ENCODE data around the gene PCNT.
A peak's percentile ranks its signal among the peaks of the same experiment; 100 is the strongest.

Gene PCNT

GRCh38 chr21:46323710-46324389 lies at the start of gene PCNT, which contains the start of gene C21orf58:
Gene PCNT, plus strand, starts transcription at chr21:46324156. Its CDS starts 73 bp downstream, at chr21:46324229.
Gene C21orf58, minus strand, starts transcription at chr21:46323870. Its CDS starts 1,132 bp downstream, at chr21:46322738.
- DNase-seq, result peak; percentile 89 to 99

- no peak for DNase-seq
Measured at GRCh38 chr21:46274797-46275390, 49.1 kb upstream of the PCNT start.

GRCh38 chr21:46284077-46284644 lies 39.8 kb upstream of the PCNT start:
- no peak for DNase-seq

DNA sequence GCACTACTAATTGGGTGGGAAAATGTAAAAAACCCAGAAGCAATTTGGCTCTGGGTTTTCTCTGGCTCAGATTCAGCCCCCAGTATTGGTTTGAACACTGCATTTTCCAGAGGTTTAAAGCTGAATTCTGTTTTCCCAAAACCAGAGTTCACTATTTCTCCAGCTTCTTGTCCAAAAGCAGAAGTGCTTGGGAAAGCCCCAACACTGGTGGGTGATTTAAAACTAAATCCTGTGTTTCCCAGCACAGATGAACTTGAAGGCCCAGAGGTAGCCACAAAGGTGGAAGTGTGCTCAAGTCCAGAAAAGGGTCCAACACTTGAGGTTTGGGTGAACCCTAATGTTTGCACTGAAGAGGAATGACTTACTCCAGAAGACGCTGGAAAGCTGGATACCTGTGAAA lies 39.2 kb upstream of the PCNT start:
- DNase-seq, result no peak

- DNase-seq, result no peak
Measured at GRCh38 chr21:46285206-46285661, 38.7 kb upstream of the PCNT start, which contains the start of gene MCM3AP. Gene MCM3AP, minus strand, starts transcription at chr21:46285611. Its CDS starts 325 bp downstream, at chr21:46285286.

DNA sequence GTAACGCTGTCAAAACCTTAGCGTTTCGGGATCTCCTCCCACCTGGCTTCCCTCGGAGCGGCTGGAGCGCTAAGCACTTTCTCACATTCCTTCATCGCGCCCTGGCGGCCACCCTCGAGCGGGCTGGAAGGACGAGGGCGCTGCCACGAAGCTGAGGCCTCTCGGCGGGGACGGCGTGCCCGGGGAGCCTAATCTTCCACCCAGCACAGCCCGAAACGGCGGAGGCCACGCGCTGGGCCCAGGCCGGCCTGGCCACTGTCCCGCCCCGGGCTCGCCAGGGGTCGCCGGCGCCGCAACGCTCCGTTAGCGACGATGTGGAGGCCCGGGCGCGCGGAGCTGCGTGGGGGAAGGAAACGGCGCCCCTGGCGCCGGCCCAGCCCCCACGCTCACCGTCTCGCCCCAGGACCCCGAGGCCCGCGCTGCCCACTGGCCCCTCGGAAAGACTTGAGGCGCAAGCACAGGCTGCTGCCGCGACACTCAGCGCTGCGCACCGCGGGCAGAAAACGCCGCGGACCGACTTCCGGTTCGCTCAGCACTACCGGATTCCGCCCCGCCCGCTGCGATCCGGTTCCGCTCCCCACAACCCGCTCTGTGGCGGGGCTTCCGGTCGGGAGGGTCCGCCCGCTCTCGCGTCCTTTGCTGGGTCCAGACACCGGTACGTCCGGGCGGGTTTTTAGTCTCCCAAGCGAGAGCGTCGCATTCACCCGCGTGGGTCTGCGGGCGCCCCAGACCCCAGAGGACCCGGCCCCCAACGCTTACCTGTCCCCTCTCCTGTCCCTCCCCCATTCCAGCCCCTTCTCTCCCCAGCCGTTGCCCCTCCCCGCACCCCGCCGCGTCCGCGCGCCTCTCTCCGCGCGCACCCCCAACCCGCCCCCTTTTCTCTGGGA lies 38.0 kb upstream of the PCNT start, which contains the start of gene YBEY:
YBEY (plus strand) TSS at position 582 of the 887 bp plus-strand sequence. CDS start 572 bp downstream, outside the sequence.
- peak; percentile 80 to 94 for DNase-seq

- DNase-seq, result no peak
Measured at GRCh38 chr21:46286648-46287002, 37.3 kb upstream of the PCNT start.

DNA sequence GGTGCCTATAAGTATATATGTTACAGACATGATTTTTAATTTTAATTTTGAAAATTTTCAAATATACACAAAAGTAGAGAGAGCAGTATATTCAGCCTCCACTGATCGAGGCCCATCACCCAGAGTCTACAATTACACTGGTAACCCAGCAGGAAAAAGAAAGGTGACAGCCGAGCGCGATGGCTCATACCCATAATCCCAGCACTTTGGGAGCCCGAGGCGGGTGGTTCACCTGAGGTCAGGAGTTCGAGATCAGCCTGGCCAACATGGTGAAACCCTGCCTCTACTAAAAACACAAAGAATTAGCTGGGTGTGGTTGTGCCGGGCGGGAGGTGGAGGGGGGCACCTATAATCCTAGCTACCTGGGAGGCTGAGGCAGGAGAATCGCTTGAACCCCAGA lies 36.4 kb upstream of the PCNT start:
- DNase-seq, result no peak

DNA sequence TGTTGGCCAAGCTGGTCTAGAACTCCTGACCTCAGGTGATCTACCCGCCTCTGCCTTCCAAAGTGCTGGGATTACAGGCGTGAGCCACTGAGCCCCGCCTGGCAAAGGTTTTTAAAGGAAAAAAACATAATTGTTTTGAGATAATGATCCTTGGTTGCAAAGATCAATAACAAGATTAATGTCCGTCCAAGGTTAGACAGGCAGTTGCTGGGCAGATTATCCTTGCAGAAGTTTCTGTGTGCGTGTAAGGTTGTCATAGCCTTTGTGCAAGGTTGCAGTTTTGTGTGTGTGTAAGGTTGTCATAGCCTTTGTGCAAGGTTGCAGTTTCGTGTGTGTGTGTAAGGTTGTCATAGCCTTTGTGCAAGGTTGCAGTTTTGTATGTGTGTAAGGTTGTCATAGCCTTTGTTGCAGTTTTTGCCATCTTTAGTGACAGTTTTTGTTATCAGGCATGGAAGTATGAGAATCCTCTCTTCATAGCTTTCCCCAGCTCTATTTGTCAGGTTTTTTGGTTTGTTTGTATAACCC lies 34.2 kb upstream of the PCNT start:
- no peak for DNase-seq

GRCh38 chr21:46291561-46291960 lies 32.4 kb upstream of the PCNT start:
- DNase-seq, result no peak

GRCh38 chr21:46294647-46295176 lies 29.2 kb upstream of the PCNT start:
- DNase-seq, result no peak

DNA sequence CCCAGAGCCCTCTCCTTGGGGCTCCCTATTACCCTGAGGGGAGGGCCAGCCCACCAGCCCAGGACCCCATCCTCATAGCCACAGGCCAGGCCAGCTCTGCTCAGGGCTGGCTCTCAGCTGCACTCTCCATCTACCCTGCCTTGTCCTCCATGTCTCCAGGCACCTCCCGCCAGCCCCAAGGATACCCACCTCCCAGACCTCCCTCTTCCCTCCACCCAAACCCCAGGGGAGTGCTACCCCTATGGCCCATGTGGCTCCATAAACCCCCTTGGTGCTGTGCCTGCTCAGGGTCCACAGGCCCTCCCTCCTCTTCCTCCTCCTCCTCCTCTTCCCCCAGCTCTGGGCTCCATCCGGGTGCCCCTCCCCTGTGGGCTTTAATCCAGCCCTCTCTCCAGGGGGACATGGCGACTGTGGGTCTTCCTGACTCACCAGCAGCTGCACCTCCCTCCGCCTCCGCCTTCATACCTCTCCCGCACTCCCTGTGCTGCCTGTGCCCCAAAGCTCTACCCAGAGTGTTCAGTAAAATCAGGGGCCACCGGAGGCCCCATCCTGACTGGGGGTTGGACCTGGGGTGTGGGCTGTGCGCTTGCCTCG lies 28.7 kb upstream of the PCNT start:
- no peak for DNase-seq

DNA sequence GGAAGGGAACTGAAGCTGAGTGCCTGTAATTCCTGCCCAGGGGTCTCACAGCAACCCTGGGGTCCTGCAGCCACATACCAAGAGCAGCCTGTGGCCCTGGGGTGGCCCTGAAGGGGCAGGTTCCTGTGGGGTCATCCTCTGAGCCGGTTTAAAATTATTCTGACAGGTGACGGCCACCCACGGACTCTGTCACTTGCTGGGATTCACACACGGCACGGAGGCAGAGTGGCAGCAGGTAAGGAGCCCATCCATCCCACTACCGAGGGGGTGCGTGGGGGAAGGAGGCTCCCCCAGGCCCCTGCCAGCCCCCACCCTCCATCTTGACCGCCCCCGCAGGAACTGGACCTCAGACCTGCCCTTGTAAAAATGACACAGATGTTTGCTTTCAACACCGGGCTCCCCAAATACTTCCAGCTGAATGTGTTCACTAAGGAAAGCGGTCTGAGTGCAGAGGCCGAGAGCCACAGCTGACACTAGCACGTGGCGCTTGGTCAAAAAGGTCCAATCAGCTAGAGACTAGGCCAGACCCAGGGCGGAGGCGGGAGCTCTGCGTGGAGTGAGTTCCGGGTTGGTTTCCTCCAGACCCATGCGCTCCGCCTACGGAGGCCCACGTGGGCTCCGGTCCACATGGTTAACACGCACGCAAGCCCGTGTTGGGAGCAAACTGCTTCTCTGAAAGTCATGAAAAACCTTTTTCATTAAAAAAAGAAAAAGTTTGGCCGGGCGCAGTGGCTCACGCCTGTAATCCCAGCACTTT lies 27.8 kb upstream of the PCNT start:
- DNase-seq, result no peak

GRCh38 chr21:46297338-46298271 lies 26.4 kb upstream of the PCNT start:
- no peak for DNase-seq

GRCh38 chr21:46299167-46299566 lies 24.8 kb upstream of the PCNT start:
- DNase-seq, result no peak

DNA sequence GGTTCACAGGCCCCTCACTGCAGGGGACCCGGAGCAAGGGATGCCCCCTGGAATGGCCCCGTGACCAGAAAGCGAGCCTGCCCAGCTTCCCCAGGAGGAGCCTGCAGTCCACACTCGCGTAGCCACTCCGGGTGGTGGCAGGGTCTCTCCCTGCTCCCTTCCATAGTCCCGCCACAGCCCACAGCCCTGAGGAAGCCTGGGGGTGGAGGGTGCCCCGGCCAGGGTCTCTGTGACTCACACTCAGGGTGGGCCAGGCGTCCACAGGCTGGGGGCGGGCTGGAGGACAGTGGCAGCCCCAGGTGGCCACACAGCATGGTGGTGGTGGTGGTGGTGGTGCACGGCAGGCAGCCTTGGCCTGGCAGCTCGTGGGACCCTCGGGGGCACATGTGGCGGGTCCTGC lies 22.2 kb upstream of the PCNT start:
- no peak for DNase-seq

- no peak for DNase-seq
Measured at GRCh38 chr21:46304437-46304836, 19.5 kb upstream of the PCNT start.

DNA sequence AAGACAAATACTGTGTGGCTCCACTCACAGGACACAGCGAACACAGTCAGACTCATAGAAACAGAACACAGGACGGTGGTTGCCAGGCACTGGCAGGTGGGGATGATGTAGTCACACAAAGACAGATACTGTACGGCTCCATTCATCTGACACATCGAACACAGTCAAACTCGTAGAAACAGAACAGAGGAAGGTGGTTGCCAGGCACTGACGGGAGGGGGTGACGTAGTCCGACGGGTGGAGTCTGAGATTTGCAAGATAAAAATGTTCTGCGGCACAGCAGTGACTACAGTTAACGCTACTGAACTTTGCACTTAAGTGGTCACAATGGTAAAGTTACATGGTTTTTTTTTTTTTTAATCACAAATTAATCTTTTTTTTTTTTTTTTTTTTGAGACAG lies 19.0 kb upstream of the PCNT start:
- no peak for DNase-seq

GRCh38 chr21:46307625-46308024 lies 16.3 kb upstream of the PCNT start:
- no peak for DNase-seq

DNA sequence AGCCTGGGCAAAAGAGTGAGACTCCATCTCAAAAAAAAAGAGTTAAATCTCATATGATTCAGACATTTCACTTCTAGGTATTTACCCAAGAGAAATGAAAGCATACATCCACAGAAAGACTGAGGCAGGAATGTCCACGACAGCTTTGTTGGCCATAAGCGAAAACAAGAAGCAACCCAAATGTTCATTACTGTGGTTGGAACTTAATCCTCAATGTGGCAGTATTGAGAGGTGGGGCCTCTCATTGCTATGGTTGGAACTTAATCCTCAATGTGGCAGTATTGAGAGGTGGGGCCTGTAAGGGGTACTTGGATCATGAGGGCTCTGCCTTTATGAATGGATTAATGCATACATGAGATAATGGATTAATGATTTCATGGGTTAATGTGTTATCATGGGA lies 15.5 kb upstream of the PCNT start:
- no peak for DNase-seq

Measured in NCI-H446 (cell line).